Omental fat pad (tissue), 4 donors: Measurements from ENCODE around the gene TOM1L2. TPM values are rescaled to one million over a fixed set of nuclear protein-coding genes. Genes with fewer than 3 reads are reported as not detected.

Experiments used
- ATAC-seq: fragments of 150-250 bp; one replicate; pipeline ENCODE4 v1.9.1; 2016; ENCODE audit warnings: mild to moderate bottlenecking, moderate library complexity; ENCODE audit not compliant: low FRiP score
- DNase-seq: peaks from one replicate; pipeline ENCODE4 v3.0.0-alpha.2; 2019; ENCODE audit warnings: low spot score
- CTCF ChIP-seq, 3 donors: fragments of 450-650 bp; IDR thresholded peaks; one replicate each; pipeline ENCODE4 v1.5.1; 2016 to 2017; ENCODE audit warnings: antibody characterized with exemption in 3 of 3, mild to moderate bottlenecking in 3 of 3, moderate library complexity in 2 of 3
- total RNA-seq, 4 donors: library from RNA; depleted of rRNA; stranded (reverse); fragments of >200 nt; gene quantifications; one replicate each; pipeline ENCODE4 v1.1.0, GENCODE V29; 2016

The TOM1L2 gene
- total RNA-seq, 4 donors from 2014 or later = 25.9 to 30.3 (median 27.6) TPM

GRCh38 chr17:17907469-17907868 is 64.7 kb downstream of the TOM1L2 start:
- TF ChIP-seq CTCF (IDR thresholded peaks at IDR 0.05) = no peak
- DNase-seq (no peak), ATAC-seq (no peak)

- DNase-seq = no peak
- TF ChIP-seq CTCF (IDR thresholded peaks at IDR 0.05) = no peak
- no peak for ATAC-seq
These were observed 65.6 kb downstream of the TOM1L2 start for GRCh38 chr17:17906418-17907215.

- ATAC-seq (no peak), DNase-seq (no peak)
- no peak for TF ChIP-seq CTCF (IDR thresholded peaks at IDR 0.05)
These were observed 67.2 kb downstream of the TOM1L2 start for GRCh38 chr17:17905036-17905320.

GRCh38 chr17:17904166-17905035 is 67.8 kb downstream of the TOM1L2 start:
- ATAC-seq (no peak), DNase-seq (no peak)
- no peak for TF ChIP-seq CTCF (IDR thresholded peaks at IDR 0.05)

- DNase-seq (no peak), ATAC-seq (no peak)
- no peak for TF ChIP-seq CTCF (IDR thresholded peaks at IDR 0.05)
These were observed 69.3 kb downstream of the TOM1L2 start for GRCh38 chr17:17902877-17903276.

- ATAC-seq (no peak), DNase-seq (no peak)
- no peak for TF ChIP-seq CTCF (IDR thresholded peaks at IDR 0.05)
These were observed 69.8 kb downstream of the TOM1L2 start for GRCh38 chr17:17902376-17902775.
